Prostate gland (tissue), 2 donors: ENCODE measurements around the gene GAS1.

Experiments
- POLR2A ChIP-seq: fragments of 450-650 bp; IDR thresholded peaks from one replicate; pipeline ENCODE4 v1.6.1; 2016; ENCODE audit warnings: antibody characterized with exemption, mild to moderate bottlenecking
- TF ChIP-seq, protein P1 (sequence below), 4 experiments: fragments of 200-600 bp in 2 of 4; fragments of 450-650 bp in 2 of 4; sonication (generic) in 2 of 4; IDR thresholded peaks; 1 replicate in 3 of 4; 2 replicates in 1 of 4; pipeline ENCODE4 v1.5.1; 2016 to 2019; ENCODE audit warnings: antibody characterized with exemption in 4 of 4, mild to moderate bottlenecking in 2 of 4, moderate library complexity in 2 of 4

DNA sequence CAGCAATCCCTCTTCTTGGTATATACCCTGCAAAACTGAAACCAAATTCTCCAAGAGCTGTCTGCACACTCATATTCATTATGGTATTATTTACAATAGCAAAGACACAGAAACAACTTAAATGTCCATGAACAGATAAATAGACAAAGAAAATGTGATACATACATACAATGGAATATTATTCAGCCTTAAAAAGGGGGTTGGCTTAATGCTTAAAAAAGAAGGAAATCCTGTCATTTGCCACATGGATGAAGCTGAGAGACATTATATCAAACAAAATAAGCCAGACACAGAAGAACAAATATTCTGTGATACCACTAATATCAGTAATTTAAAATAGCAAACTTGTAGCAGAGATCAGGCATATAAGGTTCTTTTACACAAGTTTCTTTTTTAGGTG is 46.5 kb upstream of the GAS1 start:
- TF ChIP-seq, protein P1, sequence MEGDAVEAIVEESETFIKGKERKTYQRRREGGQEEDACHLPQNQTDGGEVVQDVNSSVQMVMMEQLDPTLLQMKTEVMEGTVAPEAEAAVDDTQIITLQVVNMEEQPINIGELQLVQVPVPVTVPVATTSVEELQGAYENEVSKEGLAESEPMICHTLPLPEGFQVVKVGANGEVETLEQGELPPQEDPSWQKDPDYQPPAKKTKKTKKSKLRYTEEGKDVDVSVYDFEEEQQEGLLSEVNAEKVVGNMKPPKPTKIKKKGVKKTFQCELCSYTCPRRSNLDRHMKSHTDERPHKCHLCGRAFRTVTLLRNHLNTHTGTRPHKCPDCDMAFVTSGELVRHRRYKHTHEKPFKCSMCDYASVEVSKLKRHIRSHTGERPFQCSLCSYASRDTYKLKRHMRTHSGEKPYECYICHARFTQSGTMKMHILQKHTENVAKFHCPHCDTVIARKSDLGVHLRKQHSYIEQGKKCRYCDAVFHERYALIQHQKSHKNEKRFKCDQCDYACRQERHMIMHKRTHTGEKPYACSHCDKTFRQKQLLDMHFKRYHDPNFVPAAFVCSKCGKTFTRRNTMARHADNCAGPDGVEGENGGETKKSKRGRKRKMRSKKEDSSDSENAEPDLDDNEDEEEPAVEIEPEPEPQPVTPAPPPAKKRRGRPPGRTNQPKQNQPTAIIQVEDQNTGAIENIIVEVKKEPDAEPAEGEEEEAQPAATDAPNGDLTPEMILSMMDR (IDR thresholded peaks at IDR 0.05) = no peak
- TF ChIP-seq POLR2A = no peak
